HCT116 (cell line): Measurements from ENCODE around the gene MED15.

Experiments used
- CTCF ChIP-seq, 3 experiments: fragments of 200-600 bp in 1 of 3; sonication (generic) in 1 of 3; IDR thresholded peaks in 2 of 3; conservative IDR thresholded peaks in 1 of 3; 2 replicates each; pipeline ENCODE4 v1.5.1; 2012 to 2017; ENCODE audit warnings: low read depth in 2 of 3, low read length in 2 of 3, antibody characterized with exemption in 1 of 3, borderline replicate concordance in 1 of 3, control low read depth in 1 of 3, mild to moderate bottlenecking in 1 of 3, mixed read lengths in 1 of 3, mixed run types in 1 of 3, moderate library complexity in 1 of 3; ENCODE audit not compliant: insufficient read depth in 1 of 3
- EZH2 ChIP-seq: fragments of 200-600 bp; sonication (generic); IDR thresholded peaks from 2 replicates; pipeline ENCODE4 v1.6.1; 2017; ENCODE audit warnings: antibody characterized with exemption, mixed run types
- POLR2A ChIP-seq: IDR thresholded peaks from 2 replicates; pipeline ENCODE4 v1.7.0; 2011; ENCODE audit warnings: borderline replicate concordance; ENCODE audit not compliant: insufficient read depth, insufficient read length; ENCODE audit errors: extremely low read depth
- YY1 ChIP-seq: IDR thresholded peaks from 2 replicates; pipeline ENCODE4 v1.6.1; 2011; ENCODE audit warnings: low read length, low read depth, moderate library complexity, mild to moderate bottlenecking; ENCODE audit not compliant: insufficient replicate concordance; ENCODE audit errors: extremely low read depth

GRCh38 chr22:20636075-20636812 is 128.8 kb downstream of the MED15 start:
- TF ChIP-seq POLR2A, result no peak
- no peak for TF ChIP-seq CTCF (IDR thresholded peaks at IDR 0.05 in 2 of 3, conservative IDR thresholded peaks at IDR 0.05 in 1 of 3; ENCODE audit: borderline replicate concordance in 1 of 3, insufficient read depth in 1 of 3, low read depth in 2 of 3, low read length in 2 of 3)
- TF ChIP-seq YY1, result no peak
- no peak for TF ChIP-seq EZH2
